Endothelial cell of coronary artery (primary cell): ENCODE results near the gene ID2. TPM values are rescaled to one million over a fixed set of nuclear protein-coding genes. Genes with fewer than 3 reads are reported as not detected.

Source experiments
- total RNA-seq: library from RNA; depleted of rRNA; stranded (reverse); fragments of >200 nt; gene quantifications from 2 replicates; pipeline ENCODE4 v1.2.3, GENCODE V29; 2014

Gene ID2, protein sequence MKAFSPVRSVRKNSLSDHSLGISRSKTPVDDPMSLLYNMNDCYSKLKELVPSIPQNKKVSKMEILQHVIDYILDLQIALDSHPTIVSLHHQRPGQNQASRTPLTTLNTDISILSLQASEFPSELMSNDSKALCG
- 11.9 and 15.5 TPM in 2 replicates for total RNA-seq

GRCh38 chr2:8681786-8682692, at the start of gene ID2:
ID2 (plus strand) TSS chr2:8682056; CDS start chr2:8682166, 110 bp downstream.

Other genes with a start within 250 kb of the ID2 start
- gene KIDINS220, start 155.6 kb downstream of the ID2 start, total RNA-seq: 48.5 and 55.4 TPM in 2 replicates